H9 (cell line): ENCODE data around the gene AMMECR1L. TPM values are rescaled to one million over a fixed set of nuclear protein-coding genes. Genes with fewer than 3 reads are reported as not detected.

ENCODE experiments used
- DNase-seq: peaks from one replicate; pipeline ENCODE4 v3.0.0-alpha.2; 2017
- H2AFZ ChIP-seq: one replicate; pipeline ENCODE4 v1.6.1; 2013; ENCODE audit warnings: mild to moderate bottlenecking, low read length, control low read depth, moderate library complexity
- H2AK5ac ChIP-seq: 2 replicates; pipeline ENCODE4 v1.6.1; 2013; ENCODE audit warnings: low read length, control low read depth, mixed read lengths; ENCODE audit not compliant: insufficient read length
- H2BK120ac ChIP-seq: one replicate; pipeline ENCODE4 v1.6.1; 2013; ENCODE audit warnings: low read depth, mild to moderate bottlenecking, low read length, control low read depth, inconsistent platforms; ENCODE audit not compliant: poor library complexity, severe bottlenecking
- H2BK12ac ChIP-seq: 2 replicates; pipeline ENCODE4 v1.6.1; 2013; ENCODE audit warnings: low read length, control low read depth, mixed read lengths, low read depth; ENCODE audit not compliant: insufficient read length
- H2BK15ac ChIP-seq: 2 replicates; pipeline ENCODE4 v1.6.1; 2013; ENCODE audit warnings: low read depth, low read length, control low read depth
- H2BK20ac ChIP-seq: one replicate; pipeline ENCODE4 v1.6.1; 2013; ENCODE audit warnings: low read depth, mild to moderate bottlenecking, low read length, control low read depth, inconsistent platforms; ENCODE audit not compliant: poor library complexity, severe bottlenecking
- H2BK5ac ChIP-seq: 2 replicates; pipeline ENCODE4 v1.6.1; 2013; ENCODE audit warnings: low read length, control low read depth, mixed read lengths; ENCODE audit not compliant: insufficient read length
- H3K14ac ChIP-seq: 2 replicates; pipeline ENCODE4 v1.6.1; 2013; ENCODE audit warnings: low read length, control low read depth; ENCODE audit not compliant: insufficient read depth
- H3K18ac ChIP-seq: 2 replicates; pipeline ENCODE4 v1.6.1; 2013; ENCODE audit warnings: low read depth, mild to moderate bottlenecking, mixed read lengths, low read length, control low read depth; ENCODE audit not compliant: insufficient read length
- H3K23ac ChIP-seq: 2 replicates; pipeline ENCODE4 v1.6.1; 2013; ENCODE audit warnings: low read length, control low read depth, mixed read lengths, low read depth; ENCODE audit not compliant: insufficient read length
- H3K23me2 ChIP-seq: 2 replicates; pipeline ENCODE4 v1.6.1; 2013; ENCODE audit warnings: low read depth, mild to moderate bottlenecking, mixed read lengths, low read length, control low read depth; ENCODE audit not compliant: insufficient read length, poor library complexity, severe bottlenecking
- H3K27ac ChIP-seq: 2 replicates; pipeline ENCODE4 v1.5.1; 2013; ENCODE audit warnings: low read length, control low read depth, mixed read lengths, low read depth; ENCODE audit not compliant: insufficient read length
- H3K27me3 ChIP-seq: 2 replicates; pipeline ENCODE4 v1.6.1; 2013; ENCODE audit warnings: low read length, control low read depth, inconsistent platforms; ENCODE audit not compliant: insufficient read depth
- H3K4ac ChIP-seq: 2 replicates; pipeline ENCODE4 v1.6.1; 2013; ENCODE audit warnings: low read depth, mild to moderate bottlenecking, control low read depth, inconsistent platforms, low read length, moderate library complexity
- H3K4me1 ChIP-seq: 2 replicates; pipeline ENCODE4 v1.6.1; 2013; ENCODE audit warnings: low read length, control low read depth, inconsistent platforms; ENCODE audit not compliant: insufficient read depth
- H3K4me2 ChIP-seq: 2 replicates; pipeline ENCODE4 v1.6.1; 2013; ENCODE audit warnings: low read length, control low read depth, mixed read lengths; ENCODE audit not compliant: insufficient read length, insufficient read depth
- H3K56ac ChIP-seq: 2 replicates; pipeline ENCODE4 v1.6.1; 2013; ENCODE audit warnings: low read depth, mild to moderate bottlenecking, mixed read lengths, low read length, control low read depth; ENCODE audit not compliant: insufficient read length
- H3K79me1 ChIP-seq: 2 replicates; pipeline ENCODE4 v1.6.1; 2013; ENCODE audit warnings: low read depth, mild to moderate bottlenecking, moderate library complexity, low read length, control low read depth, inconsistent platforms; ENCODE audit not compliant: insufficient read depth, poor library complexity, severe bottlenecking
- H3K79me2 ChIP-seq: 2 replicates; pipeline ENCODE4 v1.6.1; 2013; ENCODE audit warnings: low read length, control low read depth, inconsistent platforms; ENCODE audit not compliant: insufficient read depth
- H3K9ac ChIP-seq: 2 replicates; pipeline ENCODE4 v1.6.1; 2013; ENCODE audit warnings: low read length, control low read depth, mixed read lengths; ENCODE audit not compliant: insufficient read length; ENCODE audit errors: extremely low read depth
- H3K9me3 ChIP-seq: one replicate; pipeline ENCODE4 v1.6.1; 2013; ENCODE audit warnings: low read depth, low read length, inconsistent platforms; ENCODE audit not compliant: control insufficient read depth
- H3T11ph ChIP-seq: one replicate; pipeline ENCODE4 v1.6.1; 2013; ENCODE audit warnings: mild to moderate bottlenecking, low read length, control low read depth, inconsistent platforms
- H4K20me1 ChIP-seq: one replicate; pipeline ENCODE4 v1.6.1; 2013; ENCODE audit not compliant: control insufficient read depth, insufficient read length, insufficient read depth
- H4K5ac ChIP-seq: 2 replicates; pipeline ENCODE4 v1.6.1; 2013; ENCODE audit warnings: low read depth, mild to moderate bottlenecking, mixed read lengths, low read length, control low read depth; ENCODE audit not compliant: insufficient read length
- H4K8ac ChIP-seq: replicated peaks from 2 replicates; pipeline ENCODE4 v1.6.1; 2013; ENCODE audit warnings: low read length, control low read depth, mixed read lengths, low read depth; ENCODE audit not compliant: insufficient read length
- H4K91ac ChIP-seq: 2 replicates; pipeline ENCODE4 v1.6.1; 2013; ENCODE audit warnings: low read depth, mild to moderate bottlenecking, moderate library complexity, mixed read lengths, low read length, control low read depth; ENCODE audit not compliant: insufficient read length
- H3K27ac Mint-ChIP-seq, 3 experiments: 2 replicates in 2 of 3; 3 replicates in 1 of 3; pipeline ENCODE4 v1.8.0; 2020 to 2021; ENCODE audit warnings: mixed read lengths in 3 of 3, mild to moderate bottlenecking in 1 of 3, moderate library complexity in 1 of 3
- H3K27me3 Mint-ChIP-seq: 2 replicates; pipeline ENCODE4 v1.8.0; 2021; ENCODE audit warnings: low read depth, mild to moderate bottlenecking, moderate library complexity, mixed read lengths
- H3K36me3 Mint-ChIP-seq, 3 experiments: 2 replicates in 2 of 3; 3 replicates in 1 of 3; pipeline ENCODE4 v1.8.0; 2020 to 2021; ENCODE audit warnings: low read depth in 3 of 3, mixed read lengths in 3 of 3; ENCODE audit not compliant: insufficient read depth in 1 of 3
- H3K4me1 Mint-ChIP-seq, 2 experiments: 2 replicates each; pipeline ENCODE4 v1.8.0; 2020; ENCODE audit warnings: mixed read lengths in 2 of 2
- H3K4me3 Mint-ChIP-seq, 2 experiments: 2 replicates in 1 of 2; 3 replicates in 1 of 2; pipeline ENCODE4 v1.8.0; 2020 to 2021; ENCODE audit warnings: mild to moderate bottlenecking in 2 of 2, mixed read lengths in 2 of 2, moderate library complexity in 1 of 2
- H3K9me3 Mint-ChIP-seq, 2 experiments: 2 replicates in 1 of 2; 3 replicates in 1 of 2; pipeline ENCODE4 v1.8.0; 2020; ENCODE audit warnings: mild to moderate bottlenecking in 2 of 2, mixed read lengths in 2 of 2, moderate library complexity in 1 of 2
- WGBS: extraction: QIAGEN DNeasy Blood & Tissue Kit; methylation state at CpG from one replicate; pipeline ENCODE4 v1.1.7; 2013; ENCODE audit warnings: missing lambda C conversion rate, low lambda C conversion rate, mixed read lengths; ENCODE audit not compliant: insufficient read length; ENCODE audit errors: extremely low coverage; 5-methylcytosine and 5-hydroxymethylcytosine counted together
- total RNA-seq: library from RNA; stranded (reverse); gene quantifications from 2 replicates; pipeline ENCODE4 v1.2.1, GENCODE V29; 2021
- TF ChIP-seq, protein P1 (sequence below): fragments of 200-600 bp; sonication (generic); conservative IDR thresholded peaks from 3 replicates; pipeline ENCODE4 v1.8.0; 2021; ENCODE audit warnings: antibody characterized with exemption, mild to moderate bottlenecking

AMMECR1L gene
- total RNA-seq, 1 experiment from 2014 or later: 20.0 TPM

DNA sequence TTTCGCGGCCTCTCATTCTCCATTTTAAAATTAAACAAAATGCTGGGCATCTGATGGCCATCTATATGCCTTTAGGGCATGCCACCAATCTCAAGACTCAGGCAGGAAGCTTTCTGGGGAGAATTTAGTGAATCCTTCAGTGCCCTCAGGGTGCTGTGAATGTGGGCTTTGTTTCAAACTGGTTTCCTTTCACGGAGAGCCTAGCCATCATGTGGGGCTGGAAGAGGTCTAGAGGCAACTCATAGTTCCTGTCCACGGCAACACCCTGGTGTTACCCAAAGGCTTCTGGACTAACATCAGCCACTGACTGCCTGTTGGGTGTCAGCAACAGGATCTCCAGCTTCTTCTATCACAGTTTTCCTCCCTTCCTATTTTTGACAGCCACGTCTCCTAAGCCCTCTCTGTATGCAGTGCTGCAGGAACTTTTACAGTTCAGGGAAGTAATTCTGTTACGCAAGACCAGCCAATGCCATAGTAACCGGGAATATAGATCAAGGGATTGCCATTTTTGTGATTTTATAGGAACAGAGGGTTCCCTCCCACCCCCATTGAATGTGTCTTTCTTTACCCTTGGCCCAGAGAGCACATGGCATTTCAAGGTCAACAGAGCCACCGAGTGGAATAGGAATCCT is 66.8 kb downstream of the AMMECR1L start:
- no peaks in the 10 kb centered on the region for H3K79me2 ChIP-seq
- no peak overlapping the region for H3K23ac ChIP-seq
- H2BK15ac ChIP-seq: no peak overlapping the region
- H2AFZ ChIP-seq: no peak overlapping the region
- H3K18ac ChIP-seq: no peak overlapping the region
- H4K8ac ChIP-seq: no peak overlapping the region
- H3K9ac ChIP-seq: no peak overlapping the region
- H2BK5ac ChIP-seq: no peak overlapping the region
- H3K27ac ChIP-seq: no peak overlapping the region
- no peak overlapping the region for H2BK20ac ChIP-seq
- no peak overlapping the region for H4K5ac ChIP-seq
- no peaks in the 10 kb centered on the region for H3K27me3 ChIP-seq
- Mint-ChIP-seq H3K36me3 (peaks cover 6 to 26% (median 19%) of the 10 kb centered on the region in 3 experiments; a peak in 6 of 7 replicates), H3K9me3 (peaks cover 37 to 44% of the 10 kb centered on the region in 2 experiments), H3K4me1 (peaks cover 5 to 8% of the 10 kb centered on the region in 2 experiments), H3K4me3 (no peak overlapping the region), H3K27me3 (peaks cover 12% of the 10 kb centered on the region), H3K27ac (no peak overlapping the region; a peak in 1 of 7 replicates)
- H3K4ac ChIP-seq: no peak overlapping the region
- TF ChIP-seq, protein P1, sequence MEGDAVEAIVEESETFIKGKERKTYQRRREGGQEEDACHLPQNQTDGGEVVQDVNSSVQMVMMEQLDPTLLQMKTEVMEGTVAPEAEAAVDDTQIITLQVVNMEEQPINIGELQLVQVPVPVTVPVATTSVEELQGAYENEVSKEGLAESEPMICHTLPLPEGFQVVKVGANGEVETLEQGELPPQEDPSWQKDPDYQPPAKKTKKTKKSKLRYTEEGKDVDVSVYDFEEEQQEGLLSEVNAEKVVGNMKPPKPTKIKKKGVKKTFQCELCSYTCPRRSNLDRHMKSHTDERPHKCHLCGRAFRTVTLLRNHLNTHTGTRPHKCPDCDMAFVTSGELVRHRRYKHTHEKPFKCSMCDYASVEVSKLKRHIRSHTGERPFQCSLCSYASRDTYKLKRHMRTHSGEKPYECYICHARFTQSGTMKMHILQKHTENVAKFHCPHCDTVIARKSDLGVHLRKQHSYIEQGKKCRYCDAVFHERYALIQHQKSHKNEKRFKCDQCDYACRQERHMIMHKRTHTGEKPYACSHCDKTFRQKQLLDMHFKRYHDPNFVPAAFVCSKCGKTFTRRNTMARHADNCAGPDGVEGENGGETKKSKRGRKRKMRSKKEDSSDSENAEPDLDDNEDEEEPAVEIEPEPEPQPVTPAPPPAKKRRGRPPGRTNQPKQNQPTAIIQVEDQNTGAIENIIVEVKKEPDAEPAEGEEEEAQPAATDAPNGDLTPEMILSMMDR: no peak
- H2AK5ac ChIP-seq: no peak overlapping the region
- no peak overlapping the region for H4K91ac ChIP-seq
- H3K9me3 ChIP-seq: peaks cover 36% of the 10 kb centered on the region
- no peaks in the 10 kb centered on the region for H3K79me1 ChIP-seq
- H3K56ac ChIP-seq: no peak overlapping the region
- no peak overlapping the region for H3T11ph ChIP-seq
- H3K14ac ChIP-seq: no peak overlapping the region
- no peak overlapping the region for H2BK12ac ChIP-seq
- no peak for DNase-seq
- H3K4me1 ChIP-seq: no peaks in the 10 kb centered on the region
- no peak overlapping the region for H2BK120ac ChIP-seq
- H3K4me2 ChIP-seq: no peak overlapping the region
- WGBS: no CpG with 5 or more reads among the region's 8 CpGs
- no peaks in the 10 kb centered on the region for H3K23me2 ChIP-seq
- no peaks in the 10 kb centered on the region for H4K20me1 ChIP-seq
